HEK293 (cell line): Measurements from ENCODE around the gene NUDCD3.

Source experiments
- CTCF ChIA-PET: fragments of 350-600 bp; formaldehyde crosslinking; extraction: SDS; loops from one replicate; lab custom pipeline; 2021; ENCODE audit warnings: antibody characterized with exemption; lab: Yijun Ruan, JAX
- POLR2A ChIA-PET: fragments of 300-600 bp; formaldehyde crosslinking; extraction: SDS; loops from one replicate; lab custom pipeline; 2020; ENCODE audit warnings: antibody characterized with exemption, inconsistent platforms; lab: Yijun Ruan, JAX
- H3K27ac ChIP-seq: fragments of 200-500 bp; sonication (Bioruptor generic); 2 replicates; pipeline ENCODE4 v1.5.1; 2014; ENCODE audit warnings: low read depth, low read length, control low read depth, inconsistent platforms; ENCODE audit errors: extremely low read depth
- H3K36me3 ChIP-seq, 2 experiments: fragments of 200-500 bp in 1 of 2; sonication (Bioruptor generic) in 1 of 2; 1 replicate in 1 of 2; 2 replicates in 1 of 2; pipeline ENCODE4 v1.5.1; 2014 to 2017; ENCODE audit warnings: inconsistent platforms in 2 of 2, low read length in 2 of 2; ENCODE audit not compliant: control insufficient read depth in 2 of 2, insufficient read depth in 1 of 2
- H3K4me1 ChIP-seq: fragments of 200-500 bp; sonication (Bioruptor generic); 2 replicates; pipeline ENCODE4 v1.5.1; 2014; ENCODE audit warnings: mild to moderate bottlenecking, low read length, inconsistent platforms; ENCODE audit not compliant: control insufficient read depth, insufficient read depth
- H3K4me3 ChIP-seq: 2 replicates; pipeline ENCODE4 v1.5.1; 2011; ENCODE audit warnings: low read depth, mild to moderate bottlenecking, control low read depth, low read length, moderate library complexity
- H3K9me3 ChIP-seq: fragments of 200-500 bp; sonication (Bioruptor generic); 2 replicates; pipeline ENCODE4 v1.5.1; 2014; ENCODE audit warnings: low read depth, low read length, inconsistent platforms; ENCODE audit not compliant: control insufficient read depth, insufficient read depth
- GLIS2 ChIP-seq: fragments of 450-650 bp; formaldehyde crosslinking; IDR thresholded peaks from 2 replicates; pipeline ENCODE4 v1.5.1; 2016; ENCODE audit warnings: missing biosample characterization, missing genetic modification characterization
- HOXD13 ChIP-seq: sonication (generic); formaldehyde crosslinking; IDR thresholded peaks from 2 replicates; pipeline ENCODE4 v1.8.0; 2022; ENCODE audit warnings: missing genetic modification reagents, borderline replicate concordance
- KLF8 ChIP-seq: fragments of 450-650 bp; formaldehyde crosslinking; IDR thresholded peaks from 2 replicates; pipeline ENCODE4 v1.5.1; 2016; ENCODE audit warnings: missing biosample characterization, missing genetic modification characterization
- REPIN1 ChIP-seq: fragments of 450-650 bp; formaldehyde crosslinking; IDR thresholded peaks from 2 replicates; pipeline ENCODE4 v1.5.1; 2017; ENCODE audit warnings: missing biosample characterization, missing genetic modification characterization, low read depth
- SP7 ChIP-seq: fragments of 450-650 bp; formaldehyde crosslinking; IDR thresholded peaks from 2 replicates; pipeline ENCODE4 v1.5.1; 2016; ENCODE audit warnings: missing biosample characterization, missing genetic modification characterization
- TCF7L2 ChIP-seq: IDR thresholded peaks from 2 replicates; pipeline ENCODE4 v1.6.1; 2011; ENCODE audit warnings: low read depth, mild to moderate bottlenecking, inconsistent platforms, low read length, moderate library complexity, borderline replicate concordance
- WT1 ChIP-seq: fragments of 450-650 bp; formaldehyde crosslinking; IDR thresholded peaks from 2 replicates; pipeline ENCODE4 v1.5.1; 2016; ENCODE audit warnings: missing biosample characterization, missing genetic modification characterization
- YY2 ChIP-seq: fragments of 450-650 bp; formaldehyde crosslinking; IDR thresholded peaks from 2 replicates; pipeline ENCODE4 v1.5.1; 2016; ENCODE audit warnings: missing biosample characterization, missing genetic modification characterization
- ZBTB10 ChIP-seq: fragments of 450-650 bp; formaldehyde crosslinking; IDR thresholded peaks from 2 replicates; pipeline ENCODE4 v1.5.1; 2016; ENCODE audit warnings: missing biosample characterization, missing genetic modification characterization
- ZBTB17 ChIP-seq: fragments of 450-650 bp; formaldehyde crosslinking; IDR thresholded peaks from 2 replicates; pipeline ENCODE4 v1.5.1; 2016; ENCODE audit warnings: missing biosample characterization, missing genetic modification characterization
- ZBTB21 ChIP-seq: fragments of 450-650 bp; formaldehyde crosslinking; IDR thresholded peaks from 2 replicates; pipeline ENCODE4 v1.5.1; 2017; ENCODE audit warnings: missing biosample characterization, missing genetic modification characterization
- ZBTB49 ChIP-seq: fragments of 450-650 bp; formaldehyde crosslinking; IDR thresholded peaks from 2 replicates; pipeline ENCODE4 v1.5.1; 2016; ENCODE audit warnings: missing biosample characterization, missing genetic modification characterization, low read depth
- ZNF10 ChIP-seq: fragments of 450-650 bp; formaldehyde crosslinking; IDR thresholded peaks from 2 replicates; pipeline ENCODE4 v1.5.1; 2017; ENCODE audit warnings: missing biosample characterization, missing genetic modification characterization
- ZNF133 ChIP-seq: fragments of 450-650 bp; formaldehyde crosslinking; IDR thresholded peaks from 2 replicates; pipeline ENCODE4 v1.5.1; 2016; ENCODE audit warnings: missing biosample characterization, missing genetic modification characterization
- ZNF146 ChIP-seq: fragments of 450-650 bp; formaldehyde crosslinking; IDR thresholded peaks from 2 replicates; pipeline ENCODE4 v1.5.1; 2016; ENCODE audit warnings: missing biosample characterization, missing genetic modification characterization
- ZNF157 ChIP-seq: fragments of 450-650 bp; formaldehyde crosslinking; IDR thresholded peaks from 2 replicates; pipeline ENCODE4 v1.5.1; 2016; ENCODE audit warnings: missing biosample characterization, missing genetic modification characterization
- ZNF23 ChIP-seq: fragments of 450-650 bp; formaldehyde crosslinking; IDR thresholded peaks from 2 replicates; pipeline ENCODE4 v1.5.1; 2016; ENCODE audit warnings: missing biosample characterization, missing genetic modification characterization, borderline replicate concordance
- ZNF324 ChIP-seq: fragments of 450-650 bp; formaldehyde crosslinking; IDR thresholded peaks from 2 replicates; pipeline ENCODE4 v1.5.1; 2016; ENCODE audit warnings: missing biosample characterization, missing genetic modification characterization
- ZNF48 ChIP-seq: fragments of 450-650 bp; formaldehyde crosslinking; IDR thresholded peaks from 2 replicates; pipeline ENCODE4 v1.5.1; 2016; ENCODE audit warnings: missing biosample characterization, missing genetic modification characterization
- ZNF501 ChIP-seq: fragments of 450-650 bp; formaldehyde crosslinking; IDR thresholded peaks from 2 replicates; pipeline ENCODE4 v1.5.1; 2016; ENCODE audit warnings: missing biosample characterization, missing genetic modification characterization
- ZNF558 ChIP-seq: fragments of 450-650 bp; formaldehyde crosslinking; IDR thresholded peaks from 2 replicates; pipeline ENCODE4 v1.5.1; 2016; ENCODE audit warnings: missing biosample characterization, missing genetic modification characterization
- ZNF571 ChIP-seq: fragments of 450-650 bp; formaldehyde crosslinking; IDR thresholded peaks from 2 replicates; pipeline ENCODE4 v1.5.0; 2017; ENCODE audit warnings: missing biosample characterization, missing genetic modification characterization
- ZNF623 ChIP-seq: fragments of 450-650 bp; formaldehyde crosslinking; IDR thresholded peaks from 2 replicates; pipeline ENCODE4 v1.5.1; 2016; ENCODE audit warnings: missing biosample characterization, missing genetic modification characterization
- ZNF692 ChIP-seq: fragments of 450-650 bp; formaldehyde crosslinking; IDR thresholded peaks from 2 replicates; pipeline ENCODE4 v1.5.1; 2016; ENCODE audit warnings: missing biosample characterization, missing genetic modification characterization
- ZNF776 ChIP-seq: fragments of 450-650 bp; formaldehyde crosslinking; IDR thresholded peaks from 2 replicates; pipeline ENCODE4 v1.5.0; 2017; ENCODE audit warnings: missing biosample characterization, missing genetic modification characterization, borderline replicate concordance
- ZNF791 ChIP-seq: fragments of 450-650 bp; formaldehyde crosslinking; IDR thresholded peaks from 2 replicates; pipeline ENCODE4 v1.5.1; 2016; ENCODE audit warnings: missing biosample characterization, missing genetic modification characterization
- ZNF843 ChIP-seq: fragments of 450-650 bp; formaldehyde crosslinking; IDR thresholded peaks from 2 replicates; pipeline ENCODE4 v1.5.1; 2016; ENCODE audit warnings: missing biosample characterization, missing genetic modification characterization
- TF ChIP-seq, protein P1 (sequence below): fragments of 450-650 bp; formaldehyde crosslinking; IDR thresholded peaks from 2 replicates; pipeline ENCODE4 v1.5.1; 2017; ENCODE audit warnings: missing biosample characterization, missing genetic modification characterization
- TF ChIP-seq, protein P2 (sequence below): fragments of 450-650 bp; formaldehyde crosslinking; IDR thresholded peaks from 2 replicates; pipeline ENCODE4 v1.5.1; 2016; ENCODE audit warnings: missing biosample characterization, missing genetic modification characterization

The NUDCD3 gene

DNA sequence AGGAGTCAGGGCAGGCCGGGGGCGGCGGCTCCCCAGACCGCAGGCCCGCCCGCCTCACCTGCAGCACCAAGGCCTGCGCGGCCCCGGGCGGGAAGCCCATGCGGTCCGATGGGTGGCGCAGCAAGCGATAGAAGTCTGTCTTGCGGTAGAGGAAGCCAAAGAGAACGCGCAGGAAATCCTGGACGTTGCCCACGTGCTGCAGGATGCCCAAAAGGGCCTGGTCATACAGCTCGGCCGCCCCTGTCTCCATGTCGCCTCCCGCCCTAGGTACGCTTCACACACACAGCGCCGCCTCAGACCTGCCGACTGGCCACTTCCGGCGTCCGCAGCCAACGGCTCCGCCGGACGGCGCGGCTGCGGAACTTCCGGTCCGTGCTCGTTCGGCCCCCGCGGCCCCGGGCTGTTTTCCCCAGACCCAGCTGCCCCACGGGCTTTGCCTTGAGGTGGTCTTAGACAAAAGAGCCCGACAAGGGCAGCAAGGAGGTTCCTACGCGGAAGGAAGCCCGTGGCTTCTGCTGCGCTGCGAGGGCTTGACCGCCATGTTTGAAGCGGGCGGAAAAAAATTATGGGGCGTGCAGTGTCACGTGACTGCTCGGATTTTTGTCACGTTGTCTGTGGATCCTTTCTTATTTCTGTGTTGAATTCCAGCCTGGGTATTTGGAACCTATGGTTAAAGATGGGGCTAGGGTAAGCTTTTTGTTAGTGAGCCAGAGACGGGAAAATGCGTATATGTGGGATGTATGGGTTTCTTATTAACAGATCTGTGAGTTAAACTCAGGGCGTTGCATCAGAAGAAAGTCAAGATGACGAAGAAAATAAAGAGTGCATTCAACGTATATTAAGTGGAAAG is at the start of gene NUDCD3:
Gene NUDCD3 (minus strand): TSS at position 308 of the 850 bp plus-strand sequence. CDS start 58 bp downstream, at position 250.
- ChIA-PET POLR2A (interaction anchor here (0.6 to 2.1 kb wide), 5 partner anchors 44 to 92 kb away, joined by 3 to 11 read pairs (median 4); partner anchors contain the start of genes DDX56 and TMED4), CTCF (interaction anchor here (0.6 to 2.3 kb wide), 6 partner anchors 11 to 250 kb away, joined by 3 to 10 read pairs (median 4); no protein-coding TSS in a partner anchor)
- peaks cover 3% of the 10 kb centered on the region; the same call in 1 of the 2 replicates for H3K4me1 ChIP-seq
- H3K9me3 ChIP-seq: no peaks in the 10 kb centered on the region
- peak within 1 kb of the TSS; percentile 94 for H3K4me3 ChIP-seq
- H3K36me3 ChIP-seq: peaks cover 0 to 8% of the 10 kb centered on the region in 2 experiments; a peak in 1 of 3 replicates
- peak within 1 kb of the TSS; percentile 88 for H3K27ac ChIP-seq
- TF ChIP-seq ZNF791 (tag by site-specific recombination): no peak
- peak; percentile 11; the same call in 1 of the 2 replicates for TF ChIP-seq ZNF10 (tag by site-specific recombination)
- TF ChIP-seq, protein P1, sequence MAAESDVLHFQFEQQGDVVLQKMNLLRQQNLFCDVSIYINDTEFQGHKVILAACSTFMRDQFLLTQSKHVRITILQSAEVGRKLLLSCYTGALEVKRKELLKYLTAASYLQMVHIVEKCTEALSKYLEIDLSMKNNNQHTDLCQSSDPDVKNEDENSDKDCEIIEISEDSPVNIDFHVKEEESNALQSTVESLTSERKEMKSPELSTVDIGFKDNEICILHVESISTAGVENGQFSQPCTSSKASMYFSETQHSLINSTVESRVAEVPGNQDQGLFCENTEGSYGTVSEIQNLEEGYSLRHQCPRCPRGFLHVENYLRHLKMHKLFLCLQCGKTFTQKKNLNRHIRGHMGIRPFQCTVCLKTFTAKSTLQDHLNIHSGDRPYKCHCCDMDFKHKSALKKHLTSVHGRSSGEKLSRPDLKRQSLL (tag by site-specific recombination): peak; percentile 98
- TF ChIP-seq SP7 (tag by site-specific recombination): peak; percentile 91
- no peak for TF ChIP-seq TCF7L2
- TF ChIP-seq ZBTB17 (tag by site-specific recombination): peak; percentile 91
- peak; percentile 91 for TF ChIP-seq KLF8 (tag by site-specific recombination)
- 0 out of 2 replicates have a peak, but pooled peaks have one; percentile 29 for TF ChIP-seq ZNF146 (tag by site-specific recombination)
- 0 out of 2 replicates have a peak, but pooled peaks have one; percentile 5 for TF ChIP-seq ZNF623 (tag by site-specific recombination)
- 0 out of 2 replicates have a peak, but pooled peaks have one; percentile 52 for TF ChIP-seq ZNF558 (tag by site-specific recombination)
- TF ChIP-seq ZNF157 (tag by site-specific recombination): no peak
- TF ChIP-seq REPIN1: 0 out of 2 replicates have a peak, but pooled peaks have one; percentile 14
- TF ChIP-seq ZNF692 (tag by site-specific recombination): peak; percentile 73
- TF ChIP-seq ZNF324 (tag by site-specific recombination): peak; percentile 89
- no peak for TF ChIP-seq ZNF776 (tag by site-specific recombination)
- TF ChIP-seq ZNF501 (tag by site-specific recombination): peak; percentile 92
- no peak for TF ChIP-seq ZBTB49 (tag by site-specific recombination)
- no peak; the same call in 1 of the 2 replicates for TF ChIP-seq GLIS2
- TF ChIP-seq ZNF571 (tag by site-specific recombination): no peak
- TF ChIP-seq ZBTB10 (tag by site-specific recombination): peak; percentile 66; the same call in 1 of the 2 replicates
- TF ChIP-seq ZNF48 (tag by site-specific recombination): no peak
- TF ChIP-seq ZBTB21 (tag by site-specific recombination): peak; percentile 55
- TF ChIP-seq ZNF23 (tag by site-specific recombination): no peak
- TF ChIP-seq ZNF133 (tag by site-specific recombination): no peak
- TF ChIP-seq YY2 (tag by site-specific recombination): peak; percentile 97; the same call in 1 of the 2 replicates
- TF ChIP-seq ZNF843 (tag by site-specific recombination): peak; percentile 75; the same call in 1 of the 2 replicates
- no peak for TF ChIP-seq HOXD13 (CRISPR knock-in tag)
- TF ChIP-seq WT1 (tag by site-specific recombination): peak; percentile 65
- TF ChIP-seq, protein P2, sequence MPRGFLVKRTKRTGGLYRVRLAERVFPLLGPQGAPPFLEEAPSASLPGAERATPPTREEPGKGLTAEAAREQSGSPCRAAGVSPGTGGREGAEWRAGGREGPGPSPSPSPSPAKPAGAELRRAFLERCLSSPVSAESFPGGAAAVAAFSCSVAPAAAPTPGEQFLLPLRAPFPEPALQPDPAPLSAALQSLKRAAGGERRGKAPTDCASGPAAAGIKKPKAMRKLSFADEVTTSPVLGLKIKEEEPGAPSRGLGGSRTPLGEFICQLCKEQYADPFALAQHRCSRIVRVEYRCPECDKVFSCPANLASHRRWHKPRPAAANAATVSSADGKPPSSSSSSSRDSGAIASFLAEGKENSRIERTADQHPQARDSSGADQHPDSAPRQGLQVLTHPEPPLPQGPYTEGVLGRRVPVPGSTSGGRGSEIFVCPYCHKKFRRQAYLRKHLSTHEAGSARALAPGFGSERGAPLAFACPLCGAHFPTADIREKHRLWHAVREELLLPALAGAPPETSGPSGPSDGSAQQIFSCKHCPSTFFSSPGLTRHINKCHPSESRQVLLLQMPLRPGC: peak; percentile 83
